Neutrophil (primary cell): Measurements from ENCODE around the gene SPHK2.

ENCODE experiments used
- H3K27ac ChIP-seq: fragments of 200-600 bp; sonication (generic); 2 replicates; pipeline ENCODE4 v1.5.1; 2016; ENCODE audit warnings: mild to moderate bottlenecking, moderate library complexity
- H3K27me3 ChIP-seq: fragments of 200-600 bp; sonication (generic); 2 replicates; pipeline ENCODE4 v1.6.0; 2016; ENCODE audit warnings: mild to moderate bottlenecking
- H3K36me3 ChIP-seq: fragments of 200-600 bp; sonication (generic); 2 replicates; pipeline ENCODE4 v1.5.1; 2017
- H3K4me1 ChIP-seq, 2 experiments: fragments of 200-600 bp in 1 of 2; sonication (generic) in 1 of 2; 1 replicate in 1 of 2; 2 replicates in 1 of 2; pipeline versions ENCODE4 v1.5.1 to v1.6.1; 2013 to 2016; ENCODE audit warnings: low read depth in 1 of 2, low read length in 1 of 2, mild to moderate bottlenecking in 1 of 2, moderate library complexity in 1 of 2; ENCODE audit not compliant: control insufficient read depth in 1 of 2, insufficient read depth in 1 of 2
- H3K4me3 ChIP-seq, 2 experiments: fragments of 200-600 bp in 1 of 2; sonication (generic) in 1 of 2; 1 replicate in 1 of 2; 2 replicates in 1 of 2; pipeline ENCODE4 v1.5.1; 2013 to 2016; ENCODE audit warnings: low read depth in 1 of 2, low read length in 1 of 2, mild to moderate bottlenecking in 1 of 2, moderate library complexity in 1 of 2
- H3K9me3 ChIP-seq: fragments of 200-600 bp; sonication (generic); 2 replicates; pipeline ENCODE4 v1.5.1; 2016
- TF ChIP-seq, protein P1 (sequence below): fragments of 200-600 bp; sonication (generic); IDR thresholded peaks from 2 replicates; pipeline ENCODE4 v1.5.1; 2016; ENCODE audit warnings: antibody characterized with exemption

SPHK2 gene

GRCh38 chr19:48598996-48599700 lies 20.2 kb upstream of the SPHK2 start:
- no peak overlapping the region for H3K27ac ChIP-seq
- no peaks in the 10 kb centered on the region for H3K4me1 ChIP-seq
- no peaks in the 10 kb centered on the region for H3K36me3 ChIP-seq
- no peak overlapping the region for H3K4me3 ChIP-seq
- no peaks in the 10 kb centered on the region for H3K27me3 ChIP-seq
- H3K9me3 ChIP-seq = no peaks in the 10 kb centered on the region
- TF ChIP-seq, protein P1, sequence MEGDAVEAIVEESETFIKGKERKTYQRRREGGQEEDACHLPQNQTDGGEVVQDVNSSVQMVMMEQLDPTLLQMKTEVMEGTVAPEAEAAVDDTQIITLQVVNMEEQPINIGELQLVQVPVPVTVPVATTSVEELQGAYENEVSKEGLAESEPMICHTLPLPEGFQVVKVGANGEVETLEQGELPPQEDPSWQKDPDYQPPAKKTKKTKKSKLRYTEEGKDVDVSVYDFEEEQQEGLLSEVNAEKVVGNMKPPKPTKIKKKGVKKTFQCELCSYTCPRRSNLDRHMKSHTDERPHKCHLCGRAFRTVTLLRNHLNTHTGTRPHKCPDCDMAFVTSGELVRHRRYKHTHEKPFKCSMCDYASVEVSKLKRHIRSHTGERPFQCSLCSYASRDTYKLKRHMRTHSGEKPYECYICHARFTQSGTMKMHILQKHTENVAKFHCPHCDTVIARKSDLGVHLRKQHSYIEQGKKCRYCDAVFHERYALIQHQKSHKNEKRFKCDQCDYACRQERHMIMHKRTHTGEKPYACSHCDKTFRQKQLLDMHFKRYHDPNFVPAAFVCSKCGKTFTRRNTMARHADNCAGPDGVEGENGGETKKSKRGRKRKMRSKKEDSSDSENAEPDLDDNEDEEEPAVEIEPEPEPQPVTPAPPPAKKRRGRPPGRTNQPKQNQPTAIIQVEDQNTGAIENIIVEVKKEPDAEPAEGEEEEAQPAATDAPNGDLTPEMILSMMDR = no peak

DNA sequence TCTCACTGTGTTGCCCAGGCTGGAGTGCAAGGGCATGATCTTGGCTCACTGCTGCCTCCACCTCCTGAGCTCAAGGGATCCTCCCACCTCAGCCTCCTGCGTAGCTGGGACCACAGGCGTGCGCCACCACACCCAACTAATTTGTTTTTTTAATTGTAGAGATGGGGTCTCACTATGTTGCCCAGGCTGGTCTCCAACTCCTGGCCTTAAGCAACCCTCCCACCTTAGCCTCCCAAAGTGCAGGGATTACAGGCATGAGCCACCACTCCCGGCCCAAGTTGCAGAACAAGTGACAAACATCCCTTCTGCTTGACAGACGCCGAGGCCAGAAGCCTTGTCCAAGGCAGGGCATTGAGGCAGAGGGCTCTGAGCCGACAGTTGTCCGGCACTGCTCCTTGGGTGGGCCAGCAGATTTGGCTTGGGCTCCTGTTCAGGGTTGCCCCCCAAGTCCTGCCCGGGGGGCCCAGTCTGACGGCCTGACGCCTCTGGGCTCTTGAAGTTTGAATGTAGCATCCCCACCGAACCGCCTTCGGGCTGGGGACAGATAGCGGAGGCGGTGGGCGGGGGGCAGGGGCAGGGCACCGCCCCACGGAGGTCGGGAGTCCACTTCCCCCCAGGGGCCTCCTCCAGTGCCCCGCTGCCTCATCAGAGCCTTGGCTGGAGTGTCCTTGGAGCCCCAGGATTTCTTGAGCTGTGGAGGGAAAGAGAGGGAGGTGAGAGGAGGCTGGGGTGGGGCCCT lies 18.5 kb upstream of the SPHK2 start:
- TF ChIP-seq, protein P1 = no peak
- H3K36me3 ChIP-seq = no peaks in the 10 kb centered on the region
- no peaks in the 10 kb centered on the region for H3K4me1 ChIP-seq
- no peak overlapping the region for H3K27ac ChIP-seq
- H3K4me3 ChIP-seq = no peak overlapping the region
- no peaks in the 10 kb centered on the region for H3K9me3 ChIP-seq
- H3K27me3 ChIP-seq = no peaks in the 10 kb centered on the region

GRCh38 chr19:48603001-48603400 lies 16.3 kb upstream of the SPHK2 start:
- Histone ChIP-seq H3K4me1 (no peaks in the 10 kb centered on the region), H3K27me3 (no peaks in the 10 kb centered on the region), H3K36me3 (no peaks in the 10 kb centered on the region), H3K27ac (no peak overlapping the region), H3K9me3 (no peaks in the 10 kb centered on the region), H3K4me3 (no peak overlapping the region)
- TF ChIP-seq, protein P1 = no peak

- no peak overlapping the region for H3K4me3 ChIP-seq
- TF ChIP-seq, protein P1 = no peak
- no peak overlapping the region for H3K27ac ChIP-seq
- H3K4me1 ChIP-seq = no peaks in the 10 kb centered on the region
- H3K9me3 ChIP-seq = no peaks in the 10 kb centered on the region
- no peaks in the 10 kb centered on the region for H3K36me3 ChIP-seq
- no peaks in the 10 kb centered on the region for H3K27me3 ChIP-seq
Measured at GRCh38 chr19:48603449-48603848, 15.9 kb upstream of the SPHK2 start.

- Histone ChIP-seq H3K4me1 (no peaks in the 10 kb centered on the region), H3K27me3 (no peaks in the 10 kb centered on the region), H3K27ac (no peak overlapping the region), H3K36me3 (no peaks in the 10 kb centered on the region), H3K9me3 (no peaks in the 10 kb centered on the region), H3K4me3 (no peak overlapping the region)
- TF ChIP-seq, protein P1 = no peak
Measured at GRCh38 chr19:48603850-48604249, 15.5 kb upstream of the SPHK2 start.
